Common myeloid progenitor, CD34-positive (primary cell): ENCODE results near the gene ZNF410.
A peak's percentile ranks its signal among the peaks of the same experiment; 100 is the strongest.

Experiments used
- CTCF ChIA-PET: fragments of 350-600 bp; sonication (Branson Sonifier 250); formaldehyde crosslinking; loops from one replicate; lab custom pipeline; 2021; ENCODE audit warnings: antibody characterized with exemption; lab: Charles Lee
- POLR2A ChIA-PET: fragments of 350-600 bp; sonication (Branson Sonifier 250); formaldehyde crosslinking; loops from one replicate; lab custom pipeline; 2021; ENCODE audit warnings: antibody characterized with exemption; lab: Charles Lee
- DNase-seq, 3 donors: peaks; one replicate each; pipeline versions ENCODE4 v3.0.0 to v3.0.0-alpha.2; 2013
- H3K27ac ChIP-seq, 2 experiments: 1 replicate in 1 of 2; 2 replicates in 1 of 2; pipeline ENCODE4 v1.7.0; 2013; ENCODE audit warnings: inconsistent platforms in 2 of 2, low read length in 2 of 2, mild to moderate bottlenecking in 2 of 2, low read depth in 1 of 2, moderate library complexity in 1 of 2; ENCODE audit not compliant: severe bottlenecking in 2 of 2, insufficient read depth in 1 of 2, poor library complexity in 1 of 2
- H3K27me3 ChIP-seq, 5 experiments: replicated peaks in 2 of 5; 1 replicate in 3 of 5; 2 replicates in 2 of 5; pipeline versions ENCODE4 v1.6.1 to v1.7.0; 2013; ENCODE audit warnings: low read length in 4 of 5, mild to moderate bottlenecking in 2 of 5, moderate library complexity in 2 of 5, inconsistent platforms in 1 of 5; ENCODE audit not compliant: insufficient read depth in 5 of 5, control insufficient read depth in 4 of 5
- H3K36me3 ChIP-seq, 4 experiments: 1 replicate in 2 of 4; 2 replicates in 2 of 4; pipeline versions ENCODE4 v1.6.1 to v1.7.0; 2013; ENCODE audit warnings: low read length in 3 of 4, control low read depth in 1 of 4, mild to moderate bottlenecking in 1 of 4; ENCODE audit not compliant: control insufficient read depth in 4 of 4, insufficient read depth in 4 of 4
- H3K4me1 ChIP-seq, 4 experiments: 1 replicate in 3 of 4; 2 replicates in 1 of 4; pipeline versions ENCODE4 v1.6.1 to v1.7.1; 2013; ENCODE audit warnings: low read length in 3 of 4, mild to moderate bottlenecking in 3 of 4, control low read depth in 1 of 4, inconsistent platforms in 1 of 4, moderate library complexity in 1 of 4; ENCODE audit not compliant: control insufficient read depth in 4 of 4, insufficient read depth in 4 of 4; ENCODE audit errors: control extremely low read depth in 1 of 4
- H3K4me3 ChIP-seq, 7 experiments: 1 replicate in 4 of 7; 2 replicates in 3 of 7; pipeline versions ENCODE4 v1.5.1 to v1.7.0; 2013; ENCODE audit warnings: mild to moderate bottlenecking in 7 of 7, low read length in 6 of 7, moderate library complexity in 6 of 7, inconsistent platforms in 2 of 7, low read depth in 2 of 7, control low read depth in 1 of 7; ENCODE audit not compliant: insufficient read depth in 4 of 7, control insufficient read depth in 1 of 7; ENCODE audit errors: extremely low read depth in 1 of 7
- H3K9me3 ChIP-seq, 5 experiments: 1 replicate in 4 of 5; 2 replicates in 1 of 5; pipeline versions ENCODE4 v1.6.1 to v1.7.1; 2013; ENCODE audit warnings: low read length in 4 of 5, mild to moderate bottlenecking in 2 of 5, inconsistent platforms in 1 of 5, low read depth in 1 of 5, moderate library complexity in 1 of 5; ENCODE audit not compliant: control insufficient read depth in 4 of 5, insufficient read depth in 2 of 5; ENCODE audit errors: control extremely low read depth in 1 of 5
- WGBS: methylation state at CpG from one replicate; pipeline ENCODE4 v1.1.5; 2013; ENCODE audit not compliant: insufficient coverage; 5-methylcytosine and 5-hydroxymethylcytosine counted together

Gene ZNF410

DNA sequence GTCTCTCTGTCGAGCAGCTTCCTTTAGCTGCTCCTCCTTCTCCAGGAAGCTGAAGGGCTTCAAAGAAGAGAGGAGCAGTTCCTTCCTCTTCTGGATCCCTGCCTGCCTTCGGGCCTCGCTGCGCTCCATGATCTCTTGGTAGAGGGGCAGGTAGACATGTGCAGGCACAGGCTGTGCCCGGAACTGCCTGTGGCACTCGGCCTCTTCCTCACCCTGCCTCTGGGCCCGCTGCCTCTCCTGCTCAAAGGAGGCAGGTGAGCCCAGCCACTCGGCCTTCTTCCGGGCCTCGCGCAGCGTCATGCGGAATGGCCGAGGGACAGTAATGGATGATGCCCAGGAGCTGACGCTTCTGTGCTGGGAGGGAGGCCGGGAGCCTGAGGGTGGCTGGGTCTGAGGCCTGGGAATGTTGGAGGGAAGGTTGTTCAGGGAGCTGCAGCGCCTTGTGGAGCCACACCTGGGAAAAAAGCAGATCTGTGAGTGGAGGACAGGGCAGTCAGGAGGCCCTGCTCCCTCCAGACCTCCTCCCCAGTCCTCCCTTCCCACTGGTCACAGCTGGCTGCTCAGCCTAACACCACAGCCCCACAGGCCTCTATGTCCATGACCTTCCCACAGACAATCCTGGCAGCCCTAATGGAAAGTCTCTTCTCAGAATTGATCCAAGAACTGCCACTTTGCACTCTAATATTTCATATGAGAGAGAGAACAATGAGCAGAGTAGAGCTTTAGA, 57.9 kb downstream of the ZNF410 start:
- H3K4me1 ChIP-seq = peaks cover 4 to 40% (median 14%) of the 10 kb centered on the region in 4 experiments
- no peaks in the 10 kb centered on the region for H3K9me3 ChIP-seq
- ChIA-PET POLR2A (no interaction called here), CTCF (interaction anchor here (1.2 kb wide), 1 partner anchor 8 kb away, joined by 4 read pairs; no protein-coding TSS in a partner anchor)
- H3K27me3 ChIP-seq = no peaks in the 10 kb centered on the region
- H3K4me3 ChIP-seq = no peak overlapping the region
- no peak overlapping the region for H3K27ac ChIP-seq
- 95% methylated on average over 17 of the region's 17 CpGs for WGBS
- no peak for DNase-seq
- H3K36me3 ChIP-seq = peaks cover 0 to 17% (median 7%) of the 10 kb centered on the region in 4 experiments

- Histone ChIP-seq H3K4me3 (no peak overlapping the region), H3K9me3 (no peaks in the 10 kb centered on the region), H3K27ac (no peak overlapping the region), H3K4me1 (peaks cover 4 to 42% (median 14%) of the 10 kb centered on the region in 4 experiments), H3K27me3 (no peaks in the 10 kb centered on the region), H3K36me3 (peaks cover 0 to 15% (median 6%) of the 10 kb centered on the region in 4 experiments)
- ChIA-PET POLR2A (no interaction called here), CTCF (interaction anchor here (1.2 kb wide), 1 partner anchor 9 kb away, joined by 4 read pairs; no protein-coding TSS in a partner anchor)
- WGBS = 100% methylated on average over 3 of the region's 4 CpGs
- no peak for DNase-seq
Observed at GRCh38 chr14:73945159-73945670, 58.6 kb downstream of the ZNF410 start.

- Histone ChIP-seq H3K4me3 (peak within 1 kb of the TSS; percentile 78 to 96 (median 92)), H3K27me3 (no peaks in the 10 kb centered on the region), H3K9me3 (no peaks in the 10 kb centered on the region), H3K27ac (peak within 1 kb of the TSS; percentile 92 to 96), H3K4me1 (peaks cover 0 to 15% (median 9%) of the 10 kb centered on the region in 4 experiments), H3K36me3 (peaks cover 6 to 17% (median 9%) of the 10 kb centered on the region in 4 experiments)
- DNase-seq = peak; percentile 98 to 99 (median 99)
- POLR2A ChIA-PET = no interaction called here
- CTCF ChIA-PET = interaction anchor here (0.8 kb wide), 1 partner anchor 11 kb away, joined by 3 read pairs; no protein-coding TSS in a partner anchor
- WGBS = under 1% methylated on average over 66 of the region's 70 CpGs
Observed at GRCh38 chr14:73949752-73950734, 63.4 kb downstream of the ZNF410 start, which contains the start of the genes COQ6 and FAM161B. Gene COQ6 (plus strand): TSS chr14:73950302. CDS start chr14:73950333, 31 bp downstream. Gene FAM161B (minus strand): TSS chr14:73950094. CDS start chr14:73950026, 68 bp downstream.

GRCh38 chr14:73953731-73954130, 67.1 kb downstream of the ZNF410 start:
- ChIA-PET POLR2A (no interaction called here), CTCF (no interaction called here)
- Histone ChIP-seq H3K36me3 (peaks cover 11 to 43% (median 28%) of the 10 kb centered on the region in 4 experiments), H3K4me3 (no peak overlapping the region), H3K27ac (no peak overlapping the region), H3K4me1 (peaks cover 0 to 15% (median 9%) of the 10 kb centered on the region in 4 experiments), H3K27me3 (no peaks in the 10 kb centered on the region), H3K9me3 (no peaks in the 10 kb centered on the region)
- no peak for DNase-seq
- 100% methylated on average over 1 of the region's 1 CpG for WGBS

- Histone ChIP-seq H3K4me1 (peaks cover 0 to 4% (median 4%) of the 10 kb centered on the region in 4 experiments), H3K9me3 (no peaks in the 10 kb centered on the region), H3K36me3 (peaks cover 17 to 61% (median 44%) of the 10 kb centered on the region in 4 experiments), H3K4me3 (no peak overlapping the region), H3K27ac (no peak overlapping the region), H3K27me3 (no peaks in the 10 kb centered on the region)
- ChIA-PET POLR2A (no interaction called here), CTCF (no interaction called here)
- WGBS = 97% methylated on average over 3 of the region's 5 CpGs
- DNase-seq = no peak
Observed at GRCh38 chr14:73955674-73956073, 69.0 kb downstream of the ZNF410 start.

DNA sequence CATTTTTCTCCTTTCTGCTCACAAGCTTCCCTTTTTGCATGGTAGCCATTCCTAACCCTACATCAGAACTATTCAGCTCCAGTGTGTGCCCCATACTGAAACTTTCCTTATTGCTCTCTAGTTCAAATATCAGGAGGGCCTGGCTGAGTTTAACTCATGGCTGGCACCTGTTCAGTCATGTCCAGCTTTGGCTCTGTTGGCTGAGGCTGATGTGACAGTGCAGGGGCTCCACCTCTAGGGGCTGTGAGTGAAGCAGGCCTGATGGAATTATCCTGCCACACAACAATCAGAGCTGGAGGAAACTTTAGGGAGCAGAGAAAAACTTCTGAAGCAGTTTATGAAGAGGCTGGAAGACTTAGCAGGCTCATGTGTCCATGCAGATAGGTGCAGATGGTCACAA, 71.9 kb downstream of the ZNF410 start:
- Histone ChIP-seq H3K27ac (no peak overlapping the region), H3K4me3 (no peak overlapping the region), H3K27me3 (no peaks in the 10 kb centered on the region), H3K4me1 (no peaks in the 10 kb centered on the region), H3K9me3 (no peaks in the 10 kb centered on the region), H3K36me3 (peaks cover 15 to 84% (median 63%) of the 10 kb centered on the region in 4 experiments)
- ChIA-PET POLR2A (no interaction called here), CTCF (interaction anchor here (1.4 kb wide), 1 partner anchor 30 kb away, joined by 3 read pairs; no protein-coding TSS in a partner anchor)
- no peak for DNase-seq
